Measurements from ENCODE around the gene HYLS1. TPM values are rescaled to one million over a fixed set of nuclear protein-coding genes. Genes with fewer than 3 reads are reported as not detected.

HYLS1 gene
- total RNA-seq, 6 experiments from 2014 or later = 5.7 to 13.5 (median 12.7) TPM

- Mint-ChIP-seq H3K27me3 (ENCODE audit: insufficient read depth) (no peaks in the 10 kb centered on the region), H3K36me3 (ENCODE audit: low read depth) (peaks cover 38% of the 10 kb centered on the region), H3K9me3 (no peaks in the 10 kb centered on the region), H3K27ac (peak overlapping the region; percentile 77), H3K4me1 (ENCODE audit: low read depth) (peaks cover 58% of the 10 kb centered on the region), H3K4me3 (peak overlapping the region; percentile 38; the same call in 1 of the 2 replicates)
- no peak for DNase-seq
- TF ChIP-seq CTCF (IDR thresholded peaks at IDR 0.05) = no peak
These were observed 5.5 kb downstream of the HYLS1 start for GRCh38 chr11:125892994-125893393.

- H3K9me3 Mint-ChIP-seq = no peaks in the 10 kb centered on the region
- H3K27ac Mint-ChIP-seq = no peak overlapping the region
- DNase-seq = no peak
- H3K4me1 Mint-ChIP-seq (ENCODE audit: low read depth) = peaks cover 37% of the 10 kb centered on the region
- peaks cover 30% of the 10 kb centered on the region for H3K36me3 Mint-ChIP-seq (ENCODE audit: low read depth)
- TF ChIP-seq CTCF (IDR thresholded peaks at IDR 0.05) = no peak
- peaks cover 16% of the 10 kb centered on the region for H3K27me3 Mint-ChIP-seq (ENCODE audit: insufficient read depth)
- peak overlapping the region; percentile 99 for H3K4me3 Mint-ChIP-seq
These were observed 14.4 kb downstream of the HYLS1 start for GRCh38 chr11:125901872-125902271.

- DNase-seq = no peak
- H3K27me3 Mint-ChIP-seq (ENCODE audit: insufficient read depth) = peaks cover 19% of the 10 kb centered on the region
- H3K4me3 Mint-ChIP-seq = peak overlapping the region; percentile 99
- H3K4me1 Mint-ChIP-seq (ENCODE audit: low read depth) = peaks cover 32% of the 10 kb centered on the region
- H3K36me3 Mint-ChIP-seq (ENCODE audit: low read depth) = peaks cover 30% of the 10 kb centered on the region
- H3K27ac Mint-ChIP-seq = peak overlapping the region; percentile 80
- H3K9me3 Mint-ChIP-seq = no peaks in the 10 kb centered on the region
- TF ChIP-seq CTCF (IDR thresholded peaks at IDR 0.05) = no peak
These were observed 14.9 kb downstream of the HYLS1 start for GRCh38 chr11:125902277-125902926.

- no peak for TF ChIP-seq CTCF (IDR thresholded peaks at IDR 0.05)
- Mint-ChIP-seq H3K9me3 (no peaks in the 10 kb centered on the region), H3K27me3 (ENCODE audit: insufficient read depth) (peaks cover 21% of the 10 kb centered on the region), H3K36me3 (ENCODE audit: low read depth) (peaks cover 30% of the 10 kb centered on the region), H3K27ac (peak within 1 kb of the TSS; percentile 80), H3K4me3 (peak within 1 kb of the TSS; percentile 99), H3K4me1 (ENCODE audit: low read depth) (peaks cover 31% of the 10 kb centered on the region)
- peak; percentile 76 for DNase-seq
These were observed 15.7 kb downstream of the HYLS1 start, which contains the start of gene PUS3 for GRCh38 chr11:125902927-125903710. Gene PUS3 (minus strand): TSS chr11:125903206. CDS start chr11:125896284, 6,922 bp downstream.

- TF ChIP-seq CTCF (IDR thresholded peaks at IDR 0.05) = no peak
- DNase-seq = no peak
- Mint-ChIP-seq H3K4me1 (ENCODE audit: low read depth) (peaks cover 31% of the 10 kb centered on the region), H3K9me3 (no peaks in the 10 kb centered on the region), H3K4me3 (peak within 1 kb of the TSS; percentile 99), H3K27ac (no peak within 1 kb of the TSS), H3K36me3 (ENCODE audit: low read depth) (peaks cover 30% of the 10 kb centered on the region), H3K27me3 (ENCODE audit: insufficient read depth) (peaks cover 21% of the 10 kb centered on the region)
These were observed 16.5 kb downstream of the HYLS1 start, which contains the start of gene DDX25 for GRCh38 chr11:125903711-125904659. Gene DDX25 (plus strand): TSS chr11:125904508. CDS start chr11:125904518, 10 bp downstream.

Measured in HFFc6 (cell line).